ENCODE measurements around the gene TGM5.

The TGM5 gene

GRCh38 chr15:43187544-43188155 lies 79.1 kb downstream of the TGM5 start:
- peak; percentile 43 for DNase-seq

DNA sequence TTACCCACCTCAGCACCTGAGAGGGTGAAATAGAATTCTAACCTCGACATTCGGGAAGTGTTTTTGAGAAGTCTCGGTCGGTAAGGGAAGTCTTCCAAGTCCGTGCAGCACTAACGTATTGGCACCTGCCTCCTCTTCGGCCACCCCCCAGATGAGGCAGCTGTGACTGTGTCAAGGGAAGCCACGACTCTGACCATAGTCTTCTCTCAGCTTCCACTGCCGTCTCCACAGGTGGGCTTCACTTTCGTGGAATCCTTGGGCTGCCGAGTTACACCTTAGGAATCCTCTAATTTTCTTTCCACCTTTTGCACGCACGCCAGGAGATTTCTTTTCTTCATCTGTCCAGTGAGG lies 80.8 kb downstream of the TGM5 start:
- DNase-seq: no peak

- peak; percentile 84 for DNase-seq
Measured at GRCh38 chr15:43185157-43186002, 81.3 kb downstream of the TGM5 start, which contains the start of gene CCNDBP1. Gene CCNDBP1, plus strand, starts transcription at chr15:43185403. Its CDS starts 96 bp downstream, at chr15:43185499.

DNA sequence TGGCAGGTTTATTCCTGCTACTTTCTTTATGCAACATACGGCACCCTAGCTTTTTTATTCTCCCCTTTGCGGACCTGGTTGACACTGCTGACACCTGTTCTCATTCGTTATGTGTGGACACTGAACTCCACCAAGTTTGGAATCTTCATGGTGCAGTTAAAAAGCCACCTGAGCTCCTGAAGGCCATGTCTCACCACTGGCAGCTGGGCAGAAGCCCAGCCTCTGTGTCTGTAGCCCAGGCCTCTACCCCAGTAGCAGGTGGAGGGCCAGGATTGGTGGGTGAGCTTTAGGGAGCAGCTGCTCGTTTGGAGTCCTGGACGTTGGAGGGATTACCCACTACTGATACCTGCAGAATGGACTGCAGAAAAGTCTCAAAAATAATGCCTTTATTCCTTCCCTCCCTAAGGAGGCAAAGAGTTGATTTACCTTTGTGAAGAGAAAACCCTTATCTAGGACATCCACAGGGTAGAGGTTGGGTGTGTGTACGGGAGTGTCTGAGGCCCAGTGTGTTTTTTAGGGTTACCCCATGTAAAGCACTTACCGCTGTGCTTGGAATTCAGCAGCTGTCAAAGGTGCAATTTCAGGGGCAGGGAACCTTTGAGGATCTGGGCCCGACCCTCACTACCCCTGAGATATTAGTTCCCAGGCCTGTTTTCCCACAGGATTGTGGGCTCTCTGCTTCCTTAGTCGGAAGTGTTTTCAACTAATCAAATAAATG lies 82.2 kb downstream of the TGM5 start:
- no peak for DNase-seq

GRCh38 chr15:43183270-43183669 lies 83.5 kb downstream of the TGM5 start:
- no peak for DNase-seq
